DND-41 (cell line): ENCODE measurements around the gene SLC35F3.

Experiments
- ATAC-seq: fragments of 200-7000 bp; cut with Tn5 transposase; 3 replicates; pipeline ENCODE4 v1.9.1; 2021; ENCODE audit warnings: low read depth; ENCODE audit not compliant: insufficient read depth
- DNase-seq: peaks from one replicate; pipeline ENCODE4 v3.0.0-alpha.2; 2020
- H2AFZ ChIP-seq: 2 replicates; pipeline ENCODE4 v1.6.0; 2012; ENCODE audit warnings: low read depth, low read length
- H3K27ac ChIP-seq: 2 replicates; pipeline ENCODE4 v1.5.1; 2012; ENCODE audit warnings: low read length, inconsistent platforms
- H3K27me3 ChIP-seq: fragments of 200-600 bp; sonication (generic); 2 replicates; pipeline ENCODE4 v1.6.0; 2012; ENCODE audit warnings: low read length, mild to moderate bottlenecking, inconsistent platforms; ENCODE audit not compliant: insufficient read depth, poor library complexity
- H3K36me3 ChIP-seq: 2 replicates; pipeline ENCODE4 v1.5.1; 2012; ENCODE audit warnings: low read length, inconsistent platforms; ENCODE audit not compliant: insufficient read depth
- H3K4me1 ChIP-seq: 2 replicates; pipeline ENCODE4 v1.5.1; 2012; ENCODE audit warnings: mild to moderate bottlenecking, low read length; ENCODE audit not compliant: insufficient read depth
- H3K4me2 ChIP-seq: 2 replicates; pipeline ENCODE4 v1.6.0; 2012; ENCODE audit warnings: mild to moderate bottlenecking, moderate library complexity, low read length, inconsistent platforms; ENCODE audit not compliant: insufficient read depth
- H3K4me3 ChIP-seq, 2 experiments: fragments of 200-600 bp in 1 of 2; shearing (Covaris generic) in 1 of 2; 2 replicates each; pipeline ENCODE4 v1.5.1; 2012 to 2016; ENCODE audit warnings: inconsistent platforms in 2 of 2, low read length in 2 of 2, mild to moderate bottlenecking in 2 of 2, low read depth in 1 of 2, moderate library complexity in 1 of 2
- H3K79me2 ChIP-seq: 2 replicates; pipeline ENCODE4 v1.6.0; 2012; ENCODE audit warnings: low read length, inconsistent platforms; ENCODE audit not compliant: insufficient read depth
- H3K9ac ChIP-seq: 2 replicates; pipeline ENCODE4 v1.6.0; 2012; ENCODE audit warnings: low read depth, mild to moderate bottlenecking, inconsistent platforms, low read length, moderate library complexity
- H3K9me3 ChIP-seq: 2 replicates; pipeline ENCODE4 v1.5.1; 2012; ENCODE audit warnings: low read length, moderate library complexity, mild to moderate bottlenecking, inconsistent platforms; ENCODE audit not compliant: insufficient read depth, severe bottlenecking
- H4K20me1 ChIP-seq: 2 replicates; pipeline ENCODE4 v1.6.0; 2012; ENCODE audit warnings: low read length; ENCODE audit not compliant: insufficient read depth
- CTCF ChIP-seq: IDR thresholded peaks from 2 replicates; pipeline ENCODE4 v1.5.1; 2012; ENCODE audit warnings: borderline replicate concordance, low read length, moderate library complexity, mild to moderate bottlenecking; ENCODE audit not compliant: poor library complexity, severe bottlenecking; ENCODE audit errors: extremely low read depth
- EZH2 ChIP-seq: IDR thresholded peaks from 3 replicates; pipeline ENCODE4 v1.6.1; 2012; ENCODE audit warnings: borderline replicate concordance, low read depth, mild to moderate bottlenecking, moderate library complexity, low read length, inconsistent platforms; ENCODE audit not compliant: severe bottlenecking

SLC35F3 gene

GRCh38 chr1:233879841-233880240 is 24.6 kb upstream of the SLC35F3 start:
- ATAC-seq = no peak
- H3K27ac ChIP-seq = no peak overlapping the region
- no peaks in the 10 kb centered on the region for H3K36me3 ChIP-seq
- no peaks in the 10 kb centered on the region for H3K27me3 ChIP-seq
- TF ChIP-seq CTCF (no peak), EZH2 (no peak)
- no peak overlapping the region for H3K9ac ChIP-seq
- no peak overlapping the region for H3K4me2 ChIP-seq
- H2AFZ ChIP-seq = no peak overlapping the region
- no peaks in the 10 kb centered on the region for H4K20me1 ChIP-seq
- DNase-seq = no peak
- no peaks in the 10 kb centered on the region for H3K4me1 ChIP-seq
- H3K4me3 ChIP-seq = no peak overlapping the region
- H3K9me3 ChIP-seq = no peaks in the 10 kb centered on the region
- no peaks in the 10 kb centered on the region for H3K79me2 ChIP-seq

GRCh38 chr1:233883671-233884070 is 20.8 kb upstream of the SLC35F3 start:
- Histone ChIP-seq H2AFZ (no peak overlapping the region), H3K9me3 (no peaks in the 10 kb centered on the region), H4K20me1 (no peaks in the 10 kb centered on the region), H3K9ac (no peak overlapping the region), H3K27me3 (no peaks in the 10 kb centered on the region), H3K36me3 (no peaks in the 10 kb centered on the region), H3K27ac (no peak overlapping the region), H3K79me2 (no peaks in the 10 kb centered on the region), H3K4me1 (no peaks in the 10 kb centered on the region), H3K4me2 (no peak overlapping the region), H3K4me3 (no peak overlapping the region)
- TF ChIP-seq EZH2 = no peak
- no peak for TF ChIP-seq CTCF
- no peak for DNase-seq
- ATAC-seq = no peak

- Histone ChIP-seq H3K4me2 (no peak overlapping the region), H3K79me2 (no peaks in the 10 kb centered on the region), H3K4me1 (no peaks in the 10 kb centered on the region), H3K27me3 (no peaks in the 10 kb centered on the region), H3K9ac (no peak overlapping the region), H3K9me3 (peaks cover 6% of the 10 kb centered on the region), H3K4me3 (no peak overlapping the region), H2AFZ (no peak overlapping the region), H3K36me3 (no peaks in the 10 kb centered on the region), H3K27ac (no peak overlapping the region), H4K20me1 (no peaks in the 10 kb centered on the region)
- ATAC-seq = no peak
- no peak for DNase-seq
- no peak for TF ChIP-seq CTCF
- no peak for TF ChIP-seq EZH2
Observed at GRCh38 chr1:233884461-233885151, 19.9 kb upstream of the SLC35F3 start.
